Activated T-helper 9 cell treated with anti-CD3 and anti-CD28 coated beads, Interleukin-2, amount 50 U/mL, for 16 hours (primary cell): ENCODE data around the gene TTF2.
"Not testable (repeated sequence)": the region's sequence is repeated elsewhere in the genome, so short reads cannot be mapped to it uniquely, and the experiment has no call there.

ENCODE experiments used
- DNase-seq: peaks from one replicate; pipeline ENCODE4 v3.0.0-alpha.2; 2020; ENCODE audit warnings: low read depth

TTF2 gene

DNA sequence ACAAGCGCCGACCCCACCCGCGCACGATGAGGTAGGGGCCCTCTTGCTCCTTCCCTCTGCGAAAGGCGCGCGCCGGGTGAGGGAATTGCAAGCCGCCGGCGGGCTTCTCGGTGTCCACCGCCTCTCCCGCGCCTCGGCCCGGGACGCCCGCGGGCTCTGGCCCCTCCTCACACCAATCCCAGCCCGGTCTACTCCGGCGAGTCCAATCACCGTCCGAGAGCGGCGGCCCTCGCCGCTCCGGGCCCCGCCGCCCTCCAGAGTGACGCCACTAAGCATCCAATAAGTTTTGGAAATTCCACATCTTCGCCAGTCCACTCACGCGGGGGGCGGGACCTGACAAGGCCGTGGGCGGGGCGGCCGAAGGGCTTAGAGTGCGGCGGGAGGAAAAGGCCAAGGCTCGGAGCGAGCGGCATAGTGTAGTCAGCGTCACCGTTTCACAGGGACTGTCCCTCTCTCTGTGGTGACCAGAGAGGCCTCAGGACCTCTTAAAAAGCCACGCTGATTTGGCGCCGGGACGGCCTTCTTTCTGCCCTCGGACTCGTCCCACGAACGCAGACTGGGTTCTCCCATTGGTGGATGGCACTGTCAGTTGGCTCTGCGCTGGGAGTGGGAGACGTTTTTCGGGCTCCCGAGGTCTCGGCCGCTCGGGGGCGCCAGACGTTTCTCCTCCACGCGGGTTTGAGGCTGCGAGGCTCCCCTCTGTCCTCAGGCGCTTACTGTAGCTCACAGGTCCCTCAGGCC lies 61.6 kb downstream of the TTF2 start, which contains the start of gene TRIM45:
Gene TRIM45 (minus strand): TSS at position 161 of the 741 bp plus-strand sequence. CDS start 548 bp downstream, outside the sequence.
- peak; percentile 76 for DNase-seq

DNA sequence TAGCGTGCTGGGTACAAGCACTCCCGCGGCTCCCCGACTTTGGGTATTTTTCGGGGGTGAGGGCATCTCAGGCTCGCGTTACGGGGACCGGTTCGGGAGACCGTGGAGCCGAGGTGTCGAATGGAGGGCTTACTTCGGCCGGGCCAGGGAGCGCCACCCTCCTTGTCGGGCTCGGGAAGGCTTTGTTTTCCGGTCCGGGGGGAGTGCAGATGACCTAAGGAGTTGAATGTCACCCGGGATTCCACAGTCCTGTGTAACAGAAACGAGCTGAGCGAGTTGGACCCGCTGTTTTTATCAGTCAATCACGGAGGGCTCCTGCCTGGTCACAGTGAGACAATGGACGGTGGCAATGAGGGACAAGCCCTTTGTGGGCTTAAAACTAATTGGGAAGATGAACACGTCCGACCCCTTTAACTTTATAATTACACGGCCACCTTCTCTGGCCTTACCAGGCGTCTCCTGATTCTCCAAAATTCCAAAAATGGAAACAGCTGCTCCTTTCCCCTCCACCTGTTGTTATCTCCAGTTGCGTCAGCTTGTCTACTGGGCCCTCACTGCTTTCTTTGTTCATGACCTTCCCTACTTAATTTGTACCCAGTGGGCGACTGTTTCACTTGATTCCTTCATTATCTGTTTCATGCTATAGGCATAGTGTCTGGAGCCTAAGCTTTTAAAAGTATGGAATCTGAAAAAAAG lies 62.4 kb downstream of the TTF2 start:
- DNase-seq, result no peak

DNA sequence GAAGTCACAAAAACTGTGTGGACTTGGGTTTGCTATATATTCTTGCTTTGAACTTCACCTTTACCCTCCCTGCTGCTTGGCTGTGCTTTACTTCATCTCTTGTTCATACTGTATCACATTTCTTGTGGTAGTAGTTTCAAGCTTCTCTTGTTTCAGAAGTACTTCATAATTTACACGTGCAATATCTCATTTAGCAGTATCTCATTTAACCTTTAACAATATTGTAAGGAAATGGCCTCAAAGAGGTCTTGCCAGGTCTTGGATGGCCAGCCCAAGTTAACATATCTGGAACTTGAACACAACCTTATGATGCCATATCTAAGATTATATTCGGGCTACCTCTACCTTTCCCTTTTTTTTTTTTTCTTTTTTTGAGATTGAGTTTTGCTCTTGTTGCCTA lies 63.1 kb downstream of the TTF2 start:
- no peak for DNase-seq

DNA sequence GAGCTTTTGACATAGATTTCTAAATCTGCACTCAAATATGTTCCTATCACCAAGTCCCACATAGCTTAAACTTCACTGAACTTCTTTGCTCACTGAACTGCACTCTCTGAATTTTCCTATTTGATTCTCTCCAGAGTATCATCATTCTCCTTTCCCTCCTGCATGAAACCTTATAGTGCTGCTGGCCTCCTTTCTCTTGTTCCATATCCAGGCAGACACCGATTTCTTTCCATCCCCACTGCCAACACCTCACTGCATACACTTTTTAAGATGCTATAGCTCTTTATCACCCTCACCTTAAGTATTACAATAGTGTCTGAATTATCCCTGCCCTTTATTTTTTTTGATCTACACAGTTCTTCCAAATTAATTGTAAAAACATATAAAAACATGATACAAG lies 64.5 kb downstream of the TTF2 start:
- DNase-seq, result no peak

DNA sequence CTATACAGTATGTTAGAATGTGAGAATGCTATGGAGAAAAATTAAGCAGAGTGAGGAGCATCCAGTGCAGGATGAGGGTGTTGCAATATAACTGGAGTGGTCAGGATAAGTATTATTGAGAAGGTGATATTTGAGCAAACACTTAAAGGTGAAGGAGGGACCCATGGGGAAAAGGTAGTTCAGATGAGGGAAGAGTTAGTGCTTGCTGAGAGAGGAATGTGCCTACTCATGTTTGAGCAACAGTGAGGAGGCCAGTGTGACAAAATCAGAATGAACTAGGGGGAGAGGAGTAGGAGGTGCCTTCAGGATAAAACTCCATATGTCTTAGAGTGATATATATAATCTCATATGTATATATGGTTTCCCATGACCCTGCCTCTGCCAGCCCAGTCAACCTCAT lies 67.7 kb downstream of the TTF2 start:
- no peak for DNase-seq

DNA sequence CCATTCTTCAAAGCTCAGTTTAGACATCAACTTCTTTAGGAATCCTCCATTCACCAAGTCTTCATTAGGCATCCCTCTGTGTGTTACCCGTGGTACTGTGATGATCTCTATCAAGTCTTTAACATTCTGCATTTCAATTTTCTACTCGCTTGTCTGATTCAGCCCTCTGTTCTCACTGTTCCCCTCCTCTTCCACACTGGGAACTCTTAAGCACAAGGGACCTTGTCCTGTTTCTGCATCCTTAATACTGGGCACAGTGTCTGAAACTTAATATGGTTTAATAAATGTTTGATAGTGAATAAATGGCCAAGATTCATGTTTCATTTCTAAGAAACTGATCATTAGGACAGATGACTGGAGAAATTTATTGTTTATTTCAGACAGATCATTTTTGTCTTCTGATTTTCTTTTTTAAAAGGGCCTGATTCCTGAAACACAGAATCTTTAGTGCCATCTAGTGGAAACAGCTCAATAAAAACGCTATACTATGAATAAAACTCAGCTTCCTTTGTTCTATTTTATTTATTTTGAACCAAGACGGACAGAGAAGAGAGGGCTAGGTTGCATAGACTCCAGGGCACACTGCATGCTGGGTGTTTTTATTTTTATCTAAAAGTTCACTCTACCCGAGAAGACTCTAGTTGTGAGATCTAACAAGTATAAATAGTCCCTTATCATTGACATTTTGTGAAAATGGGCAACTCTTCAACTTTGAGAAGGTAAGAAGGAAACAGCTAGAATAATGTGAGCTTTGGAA lies 68.4 kb downstream of the TTF2 start:
- DNase-seq, result no peak

DNA sequence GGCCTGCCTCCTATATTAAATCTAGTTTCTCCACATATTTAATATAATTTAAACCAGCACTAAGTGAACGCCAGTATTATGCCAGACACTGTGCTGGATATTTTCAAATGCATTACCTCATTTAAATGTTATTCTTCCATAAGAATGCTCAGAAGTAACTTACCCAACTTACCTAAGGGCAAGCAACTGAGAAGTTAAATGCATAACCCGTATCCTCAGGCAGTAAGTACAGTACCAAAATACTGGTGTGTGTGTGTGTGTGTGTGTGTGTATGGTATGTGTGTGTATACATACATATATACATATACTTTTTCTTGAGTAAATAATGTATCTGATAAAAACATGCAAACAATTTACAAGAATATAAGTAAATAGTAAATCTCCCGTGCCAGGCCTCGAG lies 70.4 kb downstream of the TTF2 start:
- DNase-seq, result no peak

DNA sequence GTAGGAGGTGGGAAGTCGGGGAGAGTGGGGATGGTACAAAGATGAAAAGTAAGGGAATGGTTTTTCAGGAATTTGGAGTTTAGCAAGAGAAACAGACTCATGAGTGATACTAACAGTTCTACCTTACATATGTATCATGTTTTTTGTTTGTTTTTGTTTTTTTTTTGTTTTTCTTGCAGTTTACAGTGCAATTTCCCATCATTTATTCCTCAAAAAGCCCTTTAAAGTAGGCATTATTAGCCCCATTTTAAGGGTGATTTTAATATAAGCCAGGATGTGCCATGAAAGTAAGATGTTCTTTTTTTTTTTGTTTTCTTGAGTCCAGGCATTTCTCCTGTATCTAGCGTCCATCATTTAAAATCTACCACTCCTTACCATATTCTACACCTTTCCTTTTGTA lies 75.2 kb downstream of the TTF2 start:
- DNase-seq, result no peak

DNA sequence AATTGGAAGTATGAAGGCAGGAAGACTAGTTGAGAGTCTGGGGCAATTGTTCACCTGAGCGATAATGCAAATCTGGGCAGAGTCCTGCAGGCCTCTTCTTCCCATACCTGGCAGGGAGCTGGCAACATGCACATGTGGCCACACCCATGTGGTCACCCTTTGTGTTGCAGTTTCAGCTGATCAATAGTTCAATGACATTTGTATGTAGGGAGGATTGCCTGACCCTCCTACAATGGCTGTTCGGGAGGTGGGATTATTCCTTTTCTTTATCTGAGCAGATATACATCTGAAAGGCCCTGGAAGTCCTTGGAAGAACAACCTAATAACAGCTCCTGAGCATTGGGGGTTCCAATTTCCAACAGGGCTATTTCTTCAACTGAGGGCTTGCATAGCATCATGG lies 76.6 kb downstream of the TTF2 start:
- no peak for DNase-seq

DNA sequence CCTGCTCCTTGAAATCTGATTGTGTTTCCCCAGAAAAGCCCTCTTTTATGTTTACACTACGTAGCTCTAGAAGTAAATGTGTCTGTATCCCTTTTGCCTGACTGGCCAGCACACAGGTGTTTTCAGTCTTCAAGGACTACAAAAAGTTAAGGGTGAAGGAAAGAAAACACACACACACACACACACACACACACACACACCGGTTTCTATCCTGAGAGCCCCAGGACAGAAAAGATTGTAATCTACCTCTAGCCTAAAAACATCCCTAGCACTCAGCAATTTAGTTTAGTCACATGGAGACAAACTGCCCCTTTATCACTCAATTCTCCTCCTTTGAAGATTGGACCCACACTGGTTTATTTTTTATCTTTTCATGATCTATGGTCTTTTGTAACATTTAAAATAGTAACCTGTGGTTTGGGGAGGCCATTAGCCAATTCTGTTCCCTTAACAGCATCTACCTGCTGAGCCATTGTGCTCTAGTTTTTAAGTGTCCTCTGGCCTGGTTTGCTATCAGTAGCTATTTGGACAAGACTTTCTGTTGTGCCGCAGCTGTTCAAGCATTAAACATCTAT lies 77.2 kb downstream of the TTF2 start:
- DNase-seq, result no peak

DNA sequence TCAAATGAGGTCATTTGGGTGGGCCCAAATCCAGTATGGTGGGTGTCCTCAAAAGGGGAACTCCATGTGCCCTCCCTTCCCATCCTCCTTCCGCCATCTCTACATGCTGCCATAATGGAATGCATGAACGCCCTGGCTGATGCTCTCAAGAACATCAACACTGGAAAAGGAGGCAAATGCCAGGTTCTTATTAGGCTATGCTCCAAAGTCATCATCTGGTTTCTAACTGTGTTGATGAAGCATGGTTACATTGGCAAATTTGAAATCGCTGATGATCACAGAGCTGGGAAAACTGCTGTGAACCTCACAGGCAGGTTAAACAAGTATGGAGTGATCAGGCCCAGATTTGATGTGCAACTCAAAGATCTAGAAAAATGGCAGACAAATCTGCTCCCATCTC lies 78.0 kb downstream of the TTF2 start:
- DNase-seq, result no peak

DNA sequence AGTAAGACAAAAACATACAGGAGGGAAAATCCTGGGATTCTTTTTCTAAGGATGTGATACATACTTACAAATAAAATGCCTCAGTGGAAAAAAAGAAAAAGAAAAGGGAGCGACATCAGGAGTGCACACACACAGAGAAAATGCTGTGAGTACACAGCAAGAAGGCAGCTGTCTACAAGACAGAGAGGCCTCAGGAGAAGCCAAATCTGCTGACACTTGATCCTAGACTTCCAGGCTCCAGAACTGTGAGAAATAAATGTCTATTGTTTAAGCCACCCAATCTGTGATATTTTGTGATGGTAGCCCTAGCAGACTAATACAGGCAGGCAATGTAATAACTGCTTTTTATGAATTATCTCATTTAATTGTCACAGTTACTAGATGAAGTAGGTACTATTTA lies 78.4 kb downstream of the TTF2 start:
- no peak for DNase-seq

DNA sequence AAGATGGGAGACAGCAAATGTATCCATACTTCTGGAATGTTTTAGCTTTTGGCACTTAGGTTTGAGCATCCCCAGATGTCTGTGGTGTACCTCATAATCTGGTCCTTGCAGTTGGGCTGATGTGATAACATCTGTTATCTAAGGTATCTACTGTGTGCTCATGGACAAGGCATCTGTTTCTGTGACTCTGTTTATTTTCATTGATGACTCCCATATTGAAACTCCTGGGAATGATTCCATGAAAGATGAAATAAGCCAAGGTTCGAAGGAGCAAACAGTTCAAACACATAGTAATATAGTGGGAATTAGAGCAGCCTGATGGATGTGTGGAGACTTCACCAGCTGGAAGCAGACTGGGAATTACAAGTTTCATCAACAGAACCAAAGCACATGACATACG lies 82.1 kb downstream of the TTF2 start:
- DNase-seq, result no peak

DNA sequence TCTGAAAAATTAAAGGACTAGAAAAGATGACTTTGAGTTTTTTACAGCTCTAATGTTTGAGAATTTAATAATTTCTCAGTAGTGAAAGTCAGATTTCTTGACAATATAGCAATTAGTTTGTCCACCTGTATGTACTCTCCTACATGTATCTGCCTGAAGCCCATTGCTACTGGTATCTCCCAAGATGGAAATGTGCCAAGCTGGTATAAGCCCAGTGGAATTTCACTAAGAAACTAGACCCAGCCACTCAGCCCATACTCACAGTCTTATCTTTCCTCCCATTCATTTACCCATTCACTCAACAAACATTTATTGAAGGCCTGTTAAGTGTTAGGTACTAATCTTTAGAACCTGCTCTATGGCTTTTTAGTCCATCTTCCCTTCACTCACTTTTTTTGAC lies 83.0 kb downstream of the TTF2 start:
- DNase-seq, result no peak

DNA sequence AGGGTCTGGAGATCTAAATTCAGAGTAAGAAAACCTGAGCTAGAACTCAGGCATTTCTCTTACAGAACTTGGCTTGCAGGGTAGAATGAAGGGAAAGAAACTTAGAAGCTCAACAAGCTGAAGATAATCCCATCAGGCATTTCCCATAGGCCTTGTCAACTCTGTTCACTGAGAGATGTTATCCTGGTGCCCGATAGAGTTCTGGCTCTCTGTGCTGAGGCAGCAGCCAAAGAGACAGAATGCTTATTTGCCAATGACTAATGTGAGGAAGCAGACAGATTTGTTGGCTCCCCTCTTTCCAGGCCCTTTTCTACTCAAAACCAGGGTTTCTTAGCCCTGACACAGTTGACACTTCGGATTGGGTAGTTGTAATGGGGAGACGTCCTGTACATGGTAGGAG lies 83.7 kb downstream of the TTF2 start:
- no peak for DNase-seq

DNA sequence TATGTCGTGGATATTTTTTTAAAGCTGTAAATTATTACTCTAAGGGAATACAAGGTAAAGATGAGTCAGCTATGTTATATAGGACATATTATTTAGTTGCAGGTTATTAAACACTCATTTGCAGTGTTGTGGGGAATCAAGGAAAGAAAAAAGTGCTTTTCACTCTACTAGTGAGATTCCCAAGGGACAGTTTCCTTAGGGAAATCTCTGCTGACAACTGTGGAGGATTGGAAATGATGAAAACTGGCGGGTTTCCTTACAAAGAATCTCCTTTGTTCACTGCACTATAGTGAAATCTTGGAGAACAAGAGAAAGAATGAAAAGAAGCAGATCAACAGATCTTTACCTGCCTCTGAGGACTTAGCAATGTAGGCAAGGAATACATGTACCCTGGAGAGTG lies 85.9 kb downstream of the TTF2 start:
- no peak for DNase-seq

DNA sequence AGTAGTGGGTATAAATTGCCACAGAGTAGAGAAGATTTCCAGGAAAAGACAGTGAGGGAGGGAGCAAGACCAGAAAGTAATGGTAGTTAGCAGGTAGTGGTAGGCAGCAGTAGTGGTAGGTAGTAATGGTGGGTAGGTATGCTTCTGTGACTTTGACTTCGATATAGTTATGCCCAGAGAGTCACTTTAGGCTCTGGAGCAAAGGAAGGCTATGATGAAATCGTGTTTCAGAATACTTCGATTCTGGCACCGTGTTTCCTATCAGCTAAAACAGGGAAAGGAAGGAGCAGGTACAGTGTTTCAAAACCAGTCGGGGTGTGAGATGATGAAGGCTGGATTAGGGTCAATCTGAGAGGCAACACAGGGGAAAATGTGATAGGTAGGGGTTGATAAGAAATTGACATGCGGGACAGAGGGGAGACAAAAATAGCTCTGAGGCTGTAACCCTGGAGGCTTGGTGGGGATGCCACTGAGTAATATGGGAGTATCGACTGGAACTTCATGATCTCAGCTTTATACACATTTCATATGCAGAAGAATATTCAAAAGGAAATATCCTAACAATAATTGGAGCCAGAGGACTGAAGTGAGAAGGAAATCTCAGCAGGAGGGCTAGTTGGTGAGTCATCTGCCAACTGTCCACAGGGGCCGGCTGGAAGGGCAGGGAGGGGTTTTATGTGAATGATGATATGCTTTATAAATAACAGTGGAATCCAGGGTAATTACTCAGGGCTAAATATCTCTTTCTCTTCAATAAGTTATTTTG lies 86.6 kb downstream of the TTF2 start:
- no peak for DNase-seq

DNA sequence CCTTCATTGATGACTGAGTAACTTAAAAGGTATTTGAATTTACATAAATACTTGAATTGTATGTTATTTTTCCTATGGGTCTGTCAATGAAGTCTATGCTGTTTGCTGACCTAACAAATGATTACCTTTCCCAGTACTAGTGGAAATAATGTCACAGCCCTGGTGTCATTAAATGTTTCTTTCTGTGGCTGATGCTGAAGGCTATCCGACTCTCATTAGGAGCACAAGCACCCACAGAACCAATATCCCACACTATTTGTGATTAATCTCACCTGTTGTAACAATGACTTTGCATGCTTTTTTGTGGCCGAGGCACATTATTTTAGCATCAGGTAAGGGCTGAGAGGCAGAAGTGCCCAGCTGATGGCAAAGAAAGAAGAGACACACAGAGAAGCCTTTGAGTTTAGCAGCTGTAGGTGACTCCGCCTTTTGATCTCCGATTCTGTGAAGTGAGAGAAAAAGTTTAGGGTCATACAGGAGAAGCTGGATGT lies 87.3 kb downstream of the TTF2 start:
- DNase-seq, result no peak

DNA sequence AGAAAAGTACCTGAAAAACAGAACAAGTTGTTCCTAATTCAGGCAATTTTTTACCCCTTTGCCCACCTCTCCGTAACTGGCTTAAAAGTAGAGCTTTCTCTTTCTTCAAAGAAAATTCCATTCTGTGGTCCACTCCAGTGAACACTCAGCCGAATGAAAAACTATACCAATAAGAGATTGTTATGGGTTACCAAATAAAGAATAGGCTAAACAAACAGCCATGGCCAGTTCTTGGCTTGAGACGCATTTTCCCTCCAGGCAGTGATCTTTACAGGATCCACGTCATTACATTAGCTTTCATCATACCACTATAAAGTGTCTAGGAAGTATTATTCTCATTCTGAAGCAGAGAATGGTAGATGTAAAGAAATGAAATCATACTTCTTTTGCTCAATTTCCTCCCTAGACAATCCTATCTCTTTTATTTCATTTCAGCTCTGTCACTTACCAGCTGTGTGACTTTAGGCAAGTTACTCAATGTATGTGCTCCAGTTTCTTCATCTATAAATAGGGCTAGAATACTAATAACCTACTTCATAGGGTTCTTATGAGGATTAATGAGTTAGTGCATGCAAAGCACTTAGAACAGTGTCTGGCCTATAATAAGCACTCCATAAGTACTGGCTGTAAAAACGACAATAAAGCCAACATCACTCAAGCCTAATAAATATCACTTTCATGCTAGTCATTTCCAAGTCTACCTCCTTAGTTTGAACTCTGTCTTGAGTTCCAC lies 87.9 kb downstream of the TTF2 start:
- DNase-seq, result no peak

DNA sequence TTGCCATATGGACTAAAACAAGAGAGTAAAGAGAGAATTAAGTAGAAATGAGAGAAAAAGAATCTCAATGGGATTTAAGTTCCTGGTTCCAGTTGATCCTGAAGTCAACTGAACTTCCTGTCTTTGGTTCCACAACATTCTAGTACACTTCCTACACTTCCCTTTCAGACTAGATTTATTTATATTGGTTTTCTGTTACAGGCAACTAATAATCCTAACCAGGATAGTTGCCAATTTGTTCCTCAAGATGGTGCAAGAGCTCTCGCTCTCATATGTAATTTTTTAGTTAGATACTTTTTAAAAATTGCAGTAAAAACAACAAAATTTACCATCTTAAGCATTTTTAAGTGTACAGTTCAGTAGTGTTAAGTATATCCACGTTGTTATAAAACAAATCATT lies 90.2 kb downstream of the TTF2 start:
- DNase-seq, result no peak

DNA sequence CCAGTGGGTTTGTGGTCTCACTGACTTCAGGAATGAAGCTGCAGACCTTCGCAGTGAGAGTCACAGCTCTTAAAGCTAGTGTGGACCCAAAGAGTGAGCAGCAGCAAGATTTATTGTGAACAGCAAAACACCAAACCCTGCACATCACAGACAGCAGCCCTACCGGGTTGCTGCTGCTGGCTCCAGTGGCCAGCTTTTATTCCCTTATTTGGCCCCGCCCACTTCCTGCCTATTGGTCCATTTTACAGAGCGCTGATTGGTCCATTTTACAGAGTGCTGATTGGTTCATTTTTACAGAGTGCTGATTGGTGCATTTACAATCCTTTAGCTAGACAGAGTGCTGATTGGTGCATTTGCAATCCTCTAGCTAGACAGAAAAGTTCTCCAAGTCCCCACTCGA lies 91.2 kb downstream of the TTF2 start:
- DNase-seq, result not testable (repeated sequence)
